Measurements from ENCODE around the gene ODR4. TPM values are rescaled to one million over a fixed set of nuclear protein-coding genes. Genes with fewer than 3 reads are reported as not detected.
A peak's percentile ranks its signal among the peaks of the same experiment; 100 is the strongest.
"Not testable (repeated sequence)": the region's sequence is repeated elsewhere in the genome, so short reads cannot be mapped to it uniquely, and the experiment has no call there.

Gene ODR4
- polyA plus RNA-seq (2012; ENCODE audit: insufficient read depth, insufficient read length, low read depth) = 16.5 TPM

DNA sequence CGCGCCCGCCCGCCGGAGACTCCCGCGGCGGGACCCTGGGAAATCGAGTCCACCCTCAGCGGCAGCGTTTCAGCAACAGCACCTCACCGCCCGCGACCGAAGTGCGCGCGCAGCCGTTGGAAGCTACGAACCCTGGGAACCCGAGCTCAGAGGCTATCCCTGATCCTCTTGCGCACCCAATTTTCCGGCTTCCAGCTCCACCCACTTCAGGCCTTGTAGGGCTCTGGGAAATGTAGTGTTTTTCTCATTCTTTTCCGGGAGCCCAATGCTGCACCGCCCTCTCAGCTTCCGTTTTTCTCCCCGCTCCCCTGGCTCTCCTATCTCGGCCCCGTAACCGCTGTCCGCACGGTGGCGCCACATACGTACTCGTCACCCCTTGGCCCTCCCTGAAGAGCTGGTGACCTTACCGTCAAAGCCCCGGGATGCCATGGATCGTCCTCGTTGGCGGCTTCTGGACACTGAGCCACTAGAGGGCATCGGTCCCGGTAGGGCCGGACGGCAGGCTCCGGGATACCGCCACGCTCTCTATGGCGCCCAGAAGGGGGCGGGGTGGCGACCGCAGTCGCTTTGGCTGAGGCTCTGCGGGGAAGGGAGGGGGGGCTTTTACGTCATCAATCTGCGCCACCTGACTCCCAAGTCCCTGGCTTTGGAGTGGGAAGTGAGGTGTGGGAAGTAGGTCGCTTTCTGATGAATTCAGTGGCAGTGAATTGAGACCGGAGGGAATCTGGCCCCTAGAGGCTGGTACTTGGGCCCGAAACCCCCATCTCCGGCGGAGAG is at the start of gene ODR4, which contains the start of gene TPR:
TSS of gene ODR4 (plus strand) at position 687 of the 777 bp plus-strand sequence. CDS start 3,948 bp downstream, outside the sequence.
TSS of gene TPR (minus strand) at position 102 of the 777 bp plus-strand sequence. CDS start 225 bp downstream, outside the sequence.
- Histone ChIP-seq H3K36me3 (peaks cover 24% of the 10 kb centered on the region), H3K4me1 (no peaks in the 10 kb centered on the region), H3K4me3 (ENCODE audit: low read depth, low read length) (peak within 1 kb of the TSS; percentile 98), H3K27me3 (no peaks in the 10 kb centered on the region), H3K9me3 (no peaks in the 10 kb centered on the region)
- TF ChIP-seq, protein P1, sequence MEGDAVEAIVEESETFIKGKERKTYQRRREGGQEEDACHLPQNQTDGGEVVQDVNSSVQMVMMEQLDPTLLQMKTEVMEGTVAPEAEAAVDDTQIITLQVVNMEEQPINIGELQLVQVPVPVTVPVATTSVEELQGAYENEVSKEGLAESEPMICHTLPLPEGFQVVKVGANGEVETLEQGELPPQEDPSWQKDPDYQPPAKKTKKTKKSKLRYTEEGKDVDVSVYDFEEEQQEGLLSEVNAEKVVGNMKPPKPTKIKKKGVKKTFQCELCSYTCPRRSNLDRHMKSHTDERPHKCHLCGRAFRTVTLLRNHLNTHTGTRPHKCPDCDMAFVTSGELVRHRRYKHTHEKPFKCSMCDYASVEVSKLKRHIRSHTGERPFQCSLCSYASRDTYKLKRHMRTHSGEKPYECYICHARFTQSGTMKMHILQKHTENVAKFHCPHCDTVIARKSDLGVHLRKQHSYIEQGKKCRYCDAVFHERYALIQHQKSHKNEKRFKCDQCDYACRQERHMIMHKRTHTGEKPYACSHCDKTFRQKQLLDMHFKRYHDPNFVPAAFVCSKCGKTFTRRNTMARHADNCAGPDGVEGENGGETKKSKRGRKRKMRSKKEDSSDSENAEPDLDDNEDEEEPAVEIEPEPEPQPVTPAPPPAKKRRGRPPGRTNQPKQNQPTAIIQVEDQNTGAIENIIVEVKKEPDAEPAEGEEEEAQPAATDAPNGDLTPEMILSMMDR (IDR thresholded peaks at IDR 0.05; ENCODE audit: low read depth, low read length) = peak; percentile 90
- DNase-seq = peak; percentile 97

DNA sequence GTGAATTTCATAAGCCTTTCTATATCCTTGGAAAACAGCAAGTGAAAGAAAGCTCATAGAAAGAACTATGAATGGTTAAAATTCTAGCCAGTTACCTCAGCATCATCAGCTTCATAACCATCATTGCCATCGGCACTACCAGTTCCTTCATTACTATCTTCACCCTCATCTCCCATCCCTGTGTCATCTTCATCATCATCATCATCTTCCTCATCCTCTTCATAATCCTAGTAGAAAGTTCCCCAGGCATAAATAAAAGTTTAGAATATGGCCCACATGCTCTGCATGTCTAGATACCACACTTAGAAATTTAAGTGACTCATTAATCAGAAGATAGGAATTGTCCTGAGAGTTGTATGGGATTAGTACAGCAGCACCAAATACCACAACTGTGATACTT is 49.6 kb upstream of the ODR4 start:
- Histone ChIP-seq H3K4me3 (ENCODE audit: low read depth, low read length) (no peak overlapping the region), H3K36me3 (peaks cover 88% of the 10 kb centered on the region), H3K27me3 (no peaks in the 10 kb centered on the region), H3K4me1 (no peaks in the 10 kb centered on the region), H3K9me3 (no peaks in the 10 kb centered on the region)
- no peak for DNase-seq
- TF ChIP-seq, protein P1 (IDR thresholded peaks at IDR 0.05; ENCODE audit: low read depth, low read length) = no peak

DNA sequence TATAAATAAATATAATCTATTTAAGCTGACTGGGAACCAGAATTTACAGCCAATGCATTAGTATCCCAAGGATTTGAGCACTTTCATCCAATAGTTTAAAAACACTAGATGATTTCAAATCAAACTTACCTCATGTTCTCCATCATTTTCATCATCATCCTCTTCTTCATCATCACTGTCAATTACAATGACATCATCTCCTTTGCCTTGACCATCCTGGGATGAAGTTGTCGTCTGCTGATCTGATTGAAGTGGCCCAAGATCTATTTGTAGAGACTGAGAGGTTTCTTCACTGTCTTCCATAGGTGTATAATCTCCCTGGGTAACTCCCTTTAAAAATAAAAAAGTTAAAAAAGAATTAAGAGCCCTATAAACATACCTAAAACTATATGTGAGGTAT is 48.3 kb upstream of the ODR4 start:
- DNase-seq = no peak
- Histone ChIP-seq H3K9me3 (no peaks in the 10 kb centered on the region), H3K27me3 (no peaks in the 10 kb centered on the region), H3K4me1 (no peaks in the 10 kb centered on the region), H3K4me3 (ENCODE audit: low read depth, low read length) (no peak overlapping the region), H3K36me3 (peaks cover 88% of the 10 kb centered on the region)
- TF ChIP-seq, protein P1 (IDR thresholded peaks at IDR 0.05; ENCODE audit: low read depth, low read length) = no peak

DNA sequence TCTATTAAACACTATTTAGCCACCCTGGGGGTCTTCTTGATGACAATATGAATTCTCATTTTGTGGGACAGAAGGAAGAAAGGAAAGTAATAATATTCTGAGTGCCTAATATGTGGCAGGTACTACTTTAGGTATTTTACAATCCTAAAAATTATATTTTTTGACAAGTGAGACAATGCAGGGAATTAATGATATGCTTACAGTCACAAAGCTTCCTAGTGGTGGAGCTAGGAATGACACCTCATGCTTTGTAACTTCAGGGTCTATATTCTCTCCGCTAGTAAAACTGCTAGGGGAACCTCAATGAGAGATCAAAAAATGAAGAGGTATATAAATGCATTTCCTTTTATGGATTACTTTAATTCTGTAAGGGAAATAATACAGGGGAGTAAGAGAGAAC is 44.9 kb upstream of the ODR4 start:
- Histone ChIP-seq H3K36me3 (peaks cover 90% of the 10 kb centered on the region), H3K4me1 (no peaks in the 10 kb centered on the region), H3K27me3 (no peaks in the 10 kb centered on the region), H3K9me3 (no peaks in the 10 kb centered on the region), H3K4me3 (ENCODE audit: low read depth, low read length) (no peak overlapping the region)
- TF ChIP-seq, protein P1 (IDR thresholded peaks at IDR 0.05; ENCODE audit: low read depth, low read length) = peak; percentile 49
- DNase-seq = no peak

GRCh38 chr1:186337554-186337953 is 38.1 kb upstream of the ODR4 start:
- Histone ChIP-seq H3K27me3 (no peaks in the 10 kb centered on the region), H3K9me3 (no peaks in the 10 kb centered on the region), H3K4me1 (no peaks in the 10 kb centered on the region), H3K36me3 (peaks cover 93% of the 10 kb centered on the region), H3K4me3 (ENCODE audit: low read depth, low read length) (no peak overlapping the region)
- TF ChIP-seq, protein P1 (IDR thresholded peaks at IDR 0.05; ENCODE audit: low read depth, low read length) = no peak
- DNase-seq = no peak

GRCh38 chr1:186340772-186341171 is 34.9 kb upstream of the ODR4 start:
- Histone ChIP-seq H3K27me3 (no peaks in the 10 kb centered on the region), H3K9me3 (no peaks in the 10 kb centered on the region), H3K4me3 (ENCODE audit: low read depth, low read length) (no peak overlapping the region), H3K36me3 (peaks cover 93% of the 10 kb centered on the region), H3K4me1 (no peaks in the 10 kb centered on the region)
- TF ChIP-seq, protein P1 (IDR thresholded peaks at IDR 0.05; ENCODE audit: low read depth, low read length) = no peak
- DNase-seq = no peak

GRCh38 chr1:186347837-186348691 is 27.6 kb upstream of the ODR4 start:
- not testable (repeated sequence) for H3K9me3 ChIP-seq; H3K4me1 ChIP-seq; H3K4me3 ChIP-seq (ENCODE audit: low read depth, low read length); H3K27me3 ChIP-seq
- peak; percentile 35 for DNase-seq
- H3K36me3 ChIP-seq = peaks cover 91% of the 10 kb centered on the region

Measured in BE2C (cell line).